HG03280 (cell line): Measurements from ENCODE around the gene CIP2A.
A peak's percentile ranks its signal among the peaks of the same experiment; 100 is the strongest.
"Not testable (repeated sequence)": the region's sequence is repeated elsewhere in the genome, so short reads cannot be mapped to it uniquely, and the experiment has no call there.

Source experiments
- ATAC-seq: cut with Tn5 transposase; IDR thresholded peaks from one replicate; pipeline ENCODE4 v1.9.1; 2021; ENCODE audit warnings: mild to moderate bottlenecking, moderate library complexity; ENCODE audit not compliant: unreplicated experiment

CIP2A gene

GRCh38 chr3:108589081-108589997 lies at the start of gene CIP2A, which contains the start of gene DZIP3:
CIP2A (minus strand) TSS chr3:108589438; CDS start chr3:108589375, 63 bp downstream.
DZIP3 (plus strand) TSS chr3:108589722; CDS start chr3:108605407, 15,685 bp downstream.
- peak; percentile 95 for ATAC-seq

GRCh38 chr3:108629974-108630373 lies 40.7 kb upstream of the CIP2A start:
- ATAC-seq, result no peak

- ATAC-seq, result no peak
Observed at GRCh38 chr3:108623504-108623903, 34.3 kb upstream of the CIP2A start.

GRCh38 chr3:108620250-108620649 lies 31.0 kb upstream of the CIP2A start:
- no peak for ATAC-seq

- ATAC-seq, result not testable (repeated sequence)
Observed at GRCh38 chr3:108616090-108616489, 26.9 kb upstream of the CIP2A start.

- no peak for ATAC-seq
Observed at GRCh38 chr3:108610651-108611050, 21.4 kb upstream of the CIP2A start.

- no peak for ATAC-seq
Observed at GRCh38 chr3:108608750-108609149, 19.5 kb upstream of the CIP2A start.

- no peak for ATAC-seq
Observed at GRCh38 chr3:108605491-108605890, 16.3 kb upstream of the CIP2A start.

GRCh38 chr3:108605028-108605427 lies 15.8 kb upstream of the CIP2A start:
- ATAC-seq, result no peak

- ATAC-seq, result no peak
Observed at GRCh38 chr3:108603691-108604090, 14.5 kb upstream of the CIP2A start.

- ATAC-seq, result no peak
Observed at GRCh38 chr3:108602935-108603294, 13.7 kb upstream of the CIP2A start.

- no peak for ATAC-seq
Observed at GRCh38 chr3:108602249-108602934, 13.2 kb upstream of the CIP2A start.

GRCh38 chr3:108599677-108600409 lies 10.6 kb upstream of the CIP2A start:
- no peak for ATAC-seq

GRCh38 chr3:108598375-108598774 lies 9.1 kb upstream of the CIP2A start:
- ATAC-seq, result no peak

GRCh38 chr3:108595321-108595720 lies 6.1 kb upstream of the CIP2A start:
- ATAC-seq, result no peak

- no peak for ATAC-seq
Observed at GRCh38 chr3:108590460-108590859, 1.2 kb upstream of the CIP2A start.

GRCh38 chr3:108589998-108590323 lies 723 bp upstream of the CIP2A start:
- no peak for ATAC-seq

GRCh38 chr3:108588601-108589000 lies 637 bp downstream of the CIP2A start:
- ATAC-seq, result no peak

GRCh38 chr3:108578064-108578463 lies 11.2 kb downstream of the CIP2A start:
- no peak for ATAC-seq

- ATAC-seq, result no peak
Observed at GRCh38 chr3:108569336-108569735, 19.9 kb downstream of the CIP2A start.

GRCh38 chr3:108566599-108566998 lies 22.6 kb downstream of the CIP2A start:
- no peak for ATAC-seq
